ENCODE measurements around the gene MPV17L2. TPM values are rescaled to one million over a fixed set of nuclear protein-coding genes. Genes with fewer than 3 reads are reported as not detected.

Gene MPV17L2
- total and polyA plus RNA-seq, 2 donors (not counting 1 experiment from before 2014, with no cell fraction given): 8.6 to 23.0 TPM

DNA sequence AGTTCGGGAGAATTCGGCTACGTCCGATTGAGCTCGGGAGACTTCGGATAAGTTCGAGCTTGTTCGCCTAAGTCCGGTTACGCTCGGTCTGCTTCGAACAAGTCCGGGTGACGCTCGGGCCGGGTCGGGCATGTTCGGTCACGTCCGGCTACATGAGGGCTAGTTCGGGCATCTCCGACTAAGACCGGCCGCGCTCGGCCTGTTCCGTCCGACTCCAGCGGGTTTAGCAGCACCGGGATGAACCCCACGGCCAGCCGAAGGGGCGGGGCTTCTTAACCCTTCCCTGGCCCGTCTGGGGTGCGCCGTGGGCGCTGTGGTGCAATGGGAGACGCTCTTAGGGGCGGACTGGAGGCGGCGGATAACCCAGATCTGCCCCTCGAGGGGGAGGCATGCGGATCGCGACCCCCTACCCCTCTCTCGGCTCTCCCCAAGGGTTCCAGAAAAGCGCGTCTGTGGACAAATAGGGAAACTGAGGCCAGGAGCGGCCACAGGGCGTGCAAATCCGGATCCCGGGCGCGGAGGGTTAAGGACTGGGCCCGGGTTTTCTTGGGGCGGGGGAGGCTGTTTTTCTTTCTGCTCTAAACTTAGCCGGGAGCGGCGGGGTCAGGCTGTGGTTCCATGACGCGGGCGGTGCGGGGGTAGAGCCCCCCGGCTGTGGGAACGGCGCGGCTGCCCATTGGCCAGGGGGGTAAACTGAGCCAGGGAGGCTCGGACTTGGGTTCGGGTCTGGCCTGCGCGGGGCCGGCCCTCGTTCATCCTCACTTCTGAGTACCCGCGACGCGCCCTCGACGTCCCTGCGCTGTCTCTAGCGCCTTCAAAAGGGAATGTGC, 31.7 kb downstream of the MPV17L2 start:
- POLR2A ChIA-PET: interaction anchor here (0.6 to 1.4 kb wide), 7 partner anchors 10 to 72 kb away, joined by 3 to 6 read pairs (median 3); partner anchors contain the start of gene PIK3R2
- H3K4me2 ChIP-seq (replicated peaks; ENCODE audit: low read depth, low read length, poor library complexity, severe bottlenecking): peak overlapping the region; percentile 98
- DNase-seq: peak; percentile 93
- peaks cover 29 to 36% of the 10 kb centered on the region in 2 donors for H3K4me1 ChIP-seq (ENCODE audit: control insufficient read depth in 2 of 2, insufficient read depth in 2 of 2, low read length in 2 of 2)
- no peaks in the 10 kb centered on the region for H3K36me3 ChIP-seq (replicated peaks in 1 of 2; ENCODE audit: control extremely low read depth in 1 of 2, control insufficient read depth in 1 of 2, extremely low read depth in 1 of 2, insufficient read depth in 2 of 2, low read length in 1 of 2)
- TF ChIP-seq, protein P1, sequence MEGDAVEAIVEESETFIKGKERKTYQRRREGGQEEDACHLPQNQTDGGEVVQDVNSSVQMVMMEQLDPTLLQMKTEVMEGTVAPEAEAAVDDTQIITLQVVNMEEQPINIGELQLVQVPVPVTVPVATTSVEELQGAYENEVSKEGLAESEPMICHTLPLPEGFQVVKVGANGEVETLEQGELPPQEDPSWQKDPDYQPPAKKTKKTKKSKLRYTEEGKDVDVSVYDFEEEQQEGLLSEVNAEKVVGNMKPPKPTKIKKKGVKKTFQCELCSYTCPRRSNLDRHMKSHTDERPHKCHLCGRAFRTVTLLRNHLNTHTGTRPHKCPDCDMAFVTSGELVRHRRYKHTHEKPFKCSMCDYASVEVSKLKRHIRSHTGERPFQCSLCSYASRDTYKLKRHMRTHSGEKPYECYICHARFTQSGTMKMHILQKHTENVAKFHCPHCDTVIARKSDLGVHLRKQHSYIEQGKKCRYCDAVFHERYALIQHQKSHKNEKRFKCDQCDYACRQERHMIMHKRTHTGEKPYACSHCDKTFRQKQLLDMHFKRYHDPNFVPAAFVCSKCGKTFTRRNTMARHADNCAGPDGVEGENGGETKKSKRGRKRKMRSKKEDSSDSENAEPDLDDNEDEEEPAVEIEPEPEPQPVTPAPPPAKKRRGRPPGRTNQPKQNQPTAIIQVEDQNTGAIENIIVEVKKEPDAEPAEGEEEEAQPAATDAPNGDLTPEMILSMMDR (IDR thresholded peaks at IDR 0.05): no peak
- peak; percentile 50 for TF ChIP-seq EZH2 (IDR thresholded peaks at IDR 0.05; ENCODE audit: borderline replicate concordance, insufficient read depth, low read depth, low read length, poor library complexity, severe bottlenecking)
- no peaks in the 10 kb centered on the region for H3K79me2 ChIP-seq (ENCODE audit: control insufficient read depth, insufficient read depth, low read length)
- intact Hi-C loops (cut with micrococcal nuclease): loop anchor here (1.0 to 2.0 kb wide), 3 partner anchors 20 to 72 kb away; partner anchors contain the start of genes PIK3R2 and RAB3A
- no peak overlapping the region for H3K27ac ChIP-seq (ENCODE audit: low read length in 2 of 2)
- H3K4me3 ChIP-seq (ENCODE audit: control extremely low read depth in 1 of 5, extremely low read depth in 1 of 5, insufficient read depth in 1 of 5, low read depth in 2 of 5, low read length in 4 of 5): peak overlapping the region; percentile 21 to 68 (median 46)
- 4% methylated on average over 79 of the region's 81 CpGs for WGBS (ENCODE audit: insufficient coverage)
- peaks cover 0 to 38% (median 0%) of the 10 kb centered on the region in 3 donors for H3K9me3 ChIP-seq (ENCODE audit: control extremely low read depth in 1 of 3, control insufficient read depth in 2 of 3, insufficient read depth in 1 of 3, low read length in 2 of 3)
- peaks cover 3% of the 10 kb centered on the region for H4K20me1 ChIP-seq (ENCODE audit: control insufficient read depth, insufficient read depth, low read length, poor library complexity, severe bottlenecking)
- H2AFZ ChIP-seq (ENCODE audit: insufficient read depth, low read depth, low read length, poor library complexity, severe bottlenecking): peak overlapping the region; percentile 68
- H3K27ac Mint-ChIP-seq: peak overlapping the region; percentile 71
- H3K27me3 ChIP-seq (replicated peaks in 1 of 4; ENCODE audit: control extremely low read depth in 1 of 4, control insufficient read depth in 3 of 4, insufficient read depth in 4 of 4, low read length in 3 of 4): peaks cover 0 to 85% (median 41%) of the 10 kb centered on the region in 4 experiments
- CTCF ChIA-PET: interaction anchor here (0.8 to 1.9 kb wide), 10 partner anchors 15 to 163 kb away, joined by 3 to 10 read pairs (median 4); a partner anchor contains a TSS
- ATAC-seq (ENCODE audit: low read depth): peak; percentile 99
- peaks cover 53% of the 10 kb centered on the region for H3K27me3 Mint-ChIP-seq
- H3K9me3 Mint-ChIP-seq (ENCODE audit: insufficient read depth): no peaks in the 10 kb centered on the region
- H3K4me1 Mint-ChIP-seq: peaks cover 36% of the 10 kb centered on the region
- peak overlapping the region; percentile 65 for H3K9ac ChIP-seq (ENCODE audit: low read length)
- H3K4me3 Mint-ChIP-seq: peak overlapping the region; percentile 91
